Occipital lobe (tissue), 2 donors: ENCODE results near the gene HDAC9. TPM values are rescaled to one million over a fixed set of nuclear protein-coding genes. Genes with fewer than 3 reads are reported as not detected.
"Not testable (repeated sequence)": the region's sequence is repeated elsewhere in the genome, so short reads cannot be mapped to it uniquely, and the experiment has no call there.

Experiments used
- DNase-seq: peaks from one replicate; lab custom pipeline; 2025; lab: John Stamatoyannopoulos, UW
- total RNA-seq: library from RNA; depleted of rRNA; stranded (reverse); fragments of >200 nt; gene quantifications from one replicate; pipeline ENCODE4 v1.2.3, GENCODE V29; 2014

The HDAC9 gene
- total RNA-seq, 1 donor from 2014 or later = 175 TPM

DNA sequence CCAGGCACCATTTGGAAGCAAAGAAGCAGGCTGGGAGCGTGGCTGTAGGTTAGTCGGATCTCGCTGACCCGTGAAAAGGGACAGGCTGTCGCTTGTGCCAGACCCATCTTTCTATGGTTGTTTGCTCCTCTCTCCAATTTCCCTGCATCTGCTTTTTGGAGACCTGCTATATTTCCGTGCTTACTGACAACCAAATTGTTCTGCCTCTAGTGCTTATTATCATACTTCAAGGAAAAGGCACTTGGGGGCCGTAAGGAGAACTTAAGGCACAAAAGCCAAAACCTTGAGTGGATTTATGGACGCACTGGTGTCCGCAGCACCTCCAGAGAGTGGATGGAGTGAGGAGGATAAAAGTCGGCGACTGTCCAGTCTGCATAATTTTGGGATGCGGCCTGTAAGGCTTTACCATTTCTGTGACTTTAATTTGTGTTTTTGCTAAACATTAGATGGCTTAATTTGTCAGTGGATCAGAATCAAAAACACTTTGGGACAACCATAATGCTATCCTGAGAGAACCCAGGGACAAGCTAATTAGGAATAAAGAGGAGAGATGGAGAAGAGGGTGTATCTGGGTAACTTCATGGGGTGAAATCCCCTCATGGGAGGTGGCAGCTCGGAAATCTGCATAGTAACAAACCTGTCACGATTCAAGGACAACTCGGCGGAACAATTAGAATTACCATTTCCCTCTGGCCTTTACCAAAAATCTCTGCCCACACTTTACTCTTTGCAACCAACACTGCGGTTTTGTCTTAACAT, 206.7 kb downstream of the HDAC9 start:
- DNase-seq = no peak

DNA sequence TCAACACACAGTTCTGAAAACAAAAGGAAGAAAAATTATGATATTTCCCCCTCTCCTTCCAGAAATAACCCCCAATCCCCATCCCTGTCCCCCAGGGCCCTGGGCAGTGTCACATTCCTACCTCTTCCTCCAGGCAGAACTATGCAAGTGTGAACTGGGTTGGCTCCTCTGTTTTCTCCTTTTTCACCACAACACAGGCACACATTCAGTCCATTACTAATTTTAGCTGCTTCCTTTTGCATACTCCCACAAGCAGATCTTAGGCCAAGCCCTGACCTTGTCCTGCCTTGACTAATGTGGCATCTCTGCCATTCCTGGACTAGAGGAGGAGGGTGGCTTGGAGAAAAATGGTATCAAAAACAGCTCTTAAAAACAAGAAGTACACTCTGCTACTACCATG, 208.1 kb downstream of the HDAC9 start:
- DNase-seq = no peak

GRCh38 chr7:18706670-18707069, 211.1 kb downstream of the HDAC9 start:
- DNase-seq = no peak

GRCh38 chr7:18708204-18708603, 212.7 kb downstream of the HDAC9 start:
- DNase-seq = no peak

- DNase-seq = no peak
Observed at GRCh38 chr7:18715988-18716387, 220.4 kb downstream of the HDAC9 start.

DNA sequence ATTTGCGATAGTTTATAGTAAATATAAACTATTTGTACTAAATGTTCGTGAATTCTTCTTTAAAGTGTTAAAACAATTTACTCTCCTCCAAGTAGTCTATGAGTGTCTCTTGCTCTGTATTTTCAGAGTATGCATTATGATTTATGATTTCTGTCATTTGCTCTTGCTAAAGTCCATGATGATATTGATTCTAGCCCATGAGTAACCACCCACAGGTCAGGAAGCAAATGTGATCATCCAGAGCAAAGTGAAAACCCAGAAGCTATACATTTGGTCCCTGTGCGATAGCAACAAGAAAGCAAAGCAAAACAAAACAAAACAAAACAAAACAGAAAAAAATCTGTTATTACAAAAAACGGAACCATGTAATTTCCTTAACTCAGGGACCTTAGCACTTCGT, 225.9 kb downstream of the HDAC9 start:
- DNase-seq = no peak

- no peak for DNase-seq
Observed at GRCh38 chr7:18724318-18724717, 228.8 kb downstream of the HDAC9 start.

GRCh38 chr7:18727115-18727870, 231.7 kb downstream of the HDAC9 start:
- DNase-seq = no peak

GRCh38 chr7:18736012-18736411, 240.5 kb downstream of the HDAC9 start:
- DNase-seq = not testable (repeated sequence)

DNA sequence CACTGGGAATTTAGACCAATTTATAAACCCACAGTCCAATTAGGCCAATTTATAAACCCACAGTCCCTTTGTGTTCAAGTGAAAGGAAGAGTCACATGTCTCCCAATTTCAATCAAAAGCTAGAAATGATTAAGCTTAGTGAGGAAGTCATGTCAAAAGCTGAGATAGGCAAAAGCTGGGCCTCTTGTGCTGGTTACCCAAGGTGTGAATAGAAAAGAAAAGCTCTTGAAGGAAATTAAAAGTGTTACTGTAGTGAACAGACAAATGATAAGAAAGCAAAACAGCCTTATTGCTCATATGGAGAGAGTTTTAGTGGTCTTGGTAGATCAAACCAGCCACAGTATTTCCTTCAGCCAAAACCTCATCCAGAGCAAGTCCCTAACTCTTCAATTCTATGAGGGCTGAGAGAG, 245.0 kb downstream of the HDAC9 start:
- DNase-seq = no peak

GRCh38 chr7:18753972-18754610, 258.5 kb downstream of the HDAC9 start:
- no peak for DNase-seq

- no peak for DNase-seq
Observed at GRCh38 chr7:18754766-18755165, 259.2 kb downstream of the HDAC9 start.

- DNase-seq = no peak
Observed at GRCh38 chr7:18755793-18756192, 260.2 kb downstream of the HDAC9 start.

DNA sequence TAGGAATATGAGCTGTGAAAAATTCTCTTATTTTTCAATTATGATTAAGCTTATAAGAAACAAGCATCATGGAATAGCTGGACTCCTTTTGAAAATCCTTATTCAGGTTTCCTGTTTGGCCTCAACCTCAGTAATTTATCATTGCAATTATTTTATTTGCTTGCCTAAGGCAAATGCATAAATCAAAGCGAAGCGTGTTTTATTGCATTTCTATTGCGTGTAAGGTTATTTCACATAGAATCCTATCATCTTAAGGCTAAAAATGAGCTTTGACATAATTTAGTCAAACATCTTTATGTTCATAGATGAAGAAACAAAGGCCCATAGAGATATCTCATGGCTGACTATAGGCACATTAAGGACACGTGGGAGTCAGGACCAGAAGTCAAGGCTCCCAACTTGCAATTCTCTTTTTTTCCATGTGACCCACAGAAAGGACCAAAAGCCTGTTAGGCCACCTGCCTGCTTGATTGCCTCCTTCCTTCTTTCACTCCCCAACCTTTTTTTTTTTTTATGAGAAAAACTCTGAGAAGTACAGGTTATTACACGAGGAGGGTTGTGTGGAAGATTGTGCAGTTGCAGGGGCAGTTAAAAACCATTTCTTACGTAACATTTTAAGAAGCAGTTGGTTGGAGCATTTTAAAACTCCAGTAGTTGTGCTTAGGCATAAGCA, 261.0 kb downstream of the HDAC9 start:
- no peak for DNase-seq

- no peak for DNase-seq
Observed at GRCh38 chr7:18760046-18760445, 264.5 kb downstream of the HDAC9 start.

DNA sequence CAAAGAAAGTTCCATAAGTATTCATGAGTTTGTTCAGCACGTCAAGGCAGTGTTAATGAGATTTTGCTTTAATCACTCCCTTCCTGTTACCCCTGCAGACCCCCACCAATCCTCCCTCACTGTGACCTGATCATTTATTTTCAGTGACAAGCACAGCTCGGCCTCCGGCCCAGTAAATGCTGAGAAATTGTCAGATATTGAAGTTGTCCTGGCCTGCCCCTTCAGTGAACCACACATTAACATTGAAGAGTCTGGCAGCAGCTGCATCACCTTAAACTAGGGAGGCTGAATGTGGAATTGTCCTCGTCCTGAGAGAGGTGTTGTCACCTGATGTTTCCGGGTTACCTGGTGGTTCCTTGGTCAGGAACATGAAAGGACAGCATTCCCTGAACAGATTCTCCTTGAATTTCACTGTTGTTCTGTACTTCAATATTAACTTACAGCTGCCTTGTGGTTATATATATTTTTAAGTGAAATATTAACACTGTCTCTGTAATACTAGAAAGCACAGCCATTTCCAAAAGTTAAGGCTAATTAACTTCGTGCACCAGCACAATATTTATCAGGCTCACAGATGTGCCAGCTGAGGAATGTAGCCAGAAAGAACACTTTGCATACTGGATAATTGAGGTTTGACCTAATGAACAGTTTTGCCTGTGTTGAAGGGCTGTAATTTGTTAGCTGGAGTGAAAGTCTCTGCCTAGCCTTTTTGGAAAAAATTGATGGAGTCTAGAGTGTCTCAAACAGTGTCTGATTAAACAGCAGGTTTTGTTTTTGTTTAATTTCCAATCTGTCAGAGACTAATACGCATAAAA, 265.3 kb downstream of the HDAC9 start:
- no peak for DNase-seq

GRCh38 chr7:18762189-18762588, 266.6 kb downstream of the HDAC9 start:
- DNase-seq = no peak

GRCh38 chr7:18768256-18768655, 272.7 kb downstream of the HDAC9 start:
- DNase-seq = no peak

DNA sequence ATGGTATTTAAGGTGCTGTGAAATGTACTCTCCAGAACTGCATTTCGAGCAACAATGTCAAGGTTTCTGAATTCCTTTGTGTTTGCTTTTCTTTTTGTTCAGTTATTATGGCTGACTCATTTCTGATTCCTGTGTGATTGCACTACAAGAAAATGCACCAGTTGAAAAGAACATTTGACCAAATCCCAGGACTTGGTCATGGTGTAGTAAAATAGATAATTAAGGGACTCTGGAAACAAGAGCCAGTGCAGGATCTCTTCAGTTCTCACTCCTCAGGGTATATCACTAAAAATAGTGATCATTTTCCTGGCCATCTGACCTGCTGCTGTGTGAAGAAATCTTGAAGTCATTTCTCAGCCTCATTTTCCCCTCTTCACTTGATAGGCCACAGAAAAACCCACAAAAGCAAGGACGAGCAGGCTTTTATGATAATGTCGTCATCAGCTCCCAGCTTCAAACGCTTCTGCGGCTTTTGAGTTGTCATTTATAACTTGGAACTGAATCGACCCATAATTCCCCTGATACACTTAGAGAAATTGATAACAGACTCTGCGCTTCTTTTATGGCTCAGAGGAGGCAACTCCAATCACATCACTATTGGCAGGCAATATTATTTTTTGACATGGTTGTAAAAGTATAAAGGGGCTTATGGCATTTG, 274.7 kb downstream of the HDAC9 start:
- DNase-seq = no peak

DNA sequence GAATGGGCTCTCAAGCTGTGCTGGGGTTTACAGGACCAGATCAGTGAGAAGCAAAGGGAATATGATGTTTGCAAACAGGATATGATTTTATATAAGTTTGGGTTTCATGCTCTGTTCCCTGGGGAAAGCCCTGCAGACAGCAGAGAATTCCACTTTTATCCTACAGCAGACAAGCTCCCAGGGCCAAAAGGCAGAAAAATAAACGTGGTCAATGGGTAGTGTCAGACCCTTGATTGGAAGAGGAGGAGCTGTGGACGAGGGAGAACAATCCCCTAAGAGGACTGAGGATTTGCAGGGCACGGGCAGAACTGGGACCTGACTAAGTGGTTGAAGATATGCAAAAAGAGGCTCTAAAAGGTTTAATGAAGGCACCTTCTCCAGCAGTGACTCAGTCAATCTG, 275.3 kb downstream of the HDAC9 start:
- no peak for DNase-seq
